ENCODE results near the gene OR2S2.

Gene OR2S2

GRCh38 chr9:35920051-35920620, 37.8 kb downstream of the OR2S2 start:
- H3K4me1 ChIP-seq (ENCODE audit: control insufficient read depth in 1 of 2, insufficient read depth in 1 of 2, low read depth in 1 of 2, low read length in 1 of 2), result no peaks in the 10 kb centered on the region
- no peak for TF ChIP-seq CTCF (IDR thresholded peaks at IDR 0.05)
- no peaks in the 10 kb centered on the region for H3K27me3 ChIP-seq
- no peaks in the 10 kb centered on the region for H3K36me3 ChIP-seq
- H3K27ac ChIP-seq, result no peak overlapping the region
- H3K9me3 ChIP-seq, result no peaks in the 10 kb centered on the region
- H3K4me3 ChIP-seq (ENCODE audit: low read depth in 1 of 2, low read length in 1 of 2), result no peak overlapping the region

GRCh38 chr9:35919212-35920008, 38.5 kb downstream of the OR2S2 start:
- TF ChIP-seq CTCF (IDR thresholded peaks at IDR 0.05), result no peak
- H3K27me3 ChIP-seq, result no peaks in the 10 kb centered on the region
- no peaks in the 10 kb centered on the region for H3K4me1 ChIP-seq (ENCODE audit: control insufficient read depth in 1 of 2, insufficient read depth in 1 of 2, low read depth in 1 of 2, low read length in 1 of 2)
- no peak overlapping the region for H3K27ac ChIP-seq
- no peaks in the 10 kb centered on the region for H3K36me3 ChIP-seq
- no peaks in the 10 kb centered on the region for H3K9me3 ChIP-seq
- no peak overlapping the region for H3K4me3 ChIP-seq (ENCODE audit: low read depth in 1 of 2, low read length in 1 of 2)

- Histone ChIP-seq H3K9me3 (no peaks in the 10 kb centered on the region), H3K27me3 (no peaks in the 10 kb centered on the region), H3K27ac (no peak overlapping the region), H3K4me1 (ENCODE audit: control insufficient read depth in 1 of 2, insufficient read depth in 1 of 2, low read depth in 1 of 2, low read length in 1 of 2) (no peaks in the 10 kb centered on the region), H3K36me3 (no peaks in the 10 kb centered on the region), H3K4me3 (ENCODE audit: low read depth in 1 of 2, low read length in 1 of 2) (no peak overlapping the region)
- TF ChIP-seq CTCF (IDR thresholded peaks at IDR 0.05), result no peak
Observed at GRCh38 chr9:35918780-35919179, 39.2 kb downstream of the OR2S2 start.

- Histone ChIP-seq H3K4me1 (ENCODE audit: control insufficient read depth in 1 of 2, insufficient read depth in 1 of 2, low read depth in 1 of 2, low read length in 1 of 2) (no peaks in the 10 kb centered on the region), H3K27ac (no peak overlapping the region), H3K9me3 (no peaks in the 10 kb centered on the region), H3K27me3 (peaks cover 9% of the 10 kb centered on the region), H3K4me3 (ENCODE audit: low read depth in 1 of 2, low read length in 1 of 2) (no peak overlapping the region), H3K36me3 (no peaks in the 10 kb centered on the region)
- TF ChIP-seq CTCF (IDR thresholded peaks at IDR 0.05), result no peak
Observed at GRCh38 chr9:35917261-35917660, 40.7 kb downstream of the OR2S2 start.

- no peak for TF ChIP-seq CTCF (IDR thresholded peaks at IDR 0.05)
- peaks cover 22% of the 10 kb centered on the region for H3K27me3 ChIP-seq
- no peak overlapping the region for H3K27ac ChIP-seq
- H3K36me3 ChIP-seq, result no peaks in the 10 kb centered on the region
- H3K9me3 ChIP-seq, result no peaks in the 10 kb centered on the region
- no peak overlapping the region for H3K4me3 ChIP-seq (ENCODE audit: low read depth in 1 of 2, low read length in 1 of 2)
- H3K4me1 ChIP-seq (ENCODE audit: control insufficient read depth in 1 of 2, insufficient read depth in 1 of 2, low read depth in 1 of 2, low read length in 1 of 2), result no peaks in the 10 kb centered on the region
Observed at GRCh38 chr9:35915681-35916294, 42.2 kb downstream of the OR2S2 start.
